ENCODE data around the gene PKP2. TPM values are rescaled to one million over a fixed set of nuclear protein-coding genes. Genes with fewer than 3 reads are reported as not detected.
"Not testable (repeated sequence)": the region's sequence is repeated elsewhere in the genome, so short reads cannot be mapped to it uniquely, and the experiment has no call there.

PKP2 gene
- total and polyA plus RNA-seq, 2 donors = 1.4 to 9.7 TPM

DNA sequence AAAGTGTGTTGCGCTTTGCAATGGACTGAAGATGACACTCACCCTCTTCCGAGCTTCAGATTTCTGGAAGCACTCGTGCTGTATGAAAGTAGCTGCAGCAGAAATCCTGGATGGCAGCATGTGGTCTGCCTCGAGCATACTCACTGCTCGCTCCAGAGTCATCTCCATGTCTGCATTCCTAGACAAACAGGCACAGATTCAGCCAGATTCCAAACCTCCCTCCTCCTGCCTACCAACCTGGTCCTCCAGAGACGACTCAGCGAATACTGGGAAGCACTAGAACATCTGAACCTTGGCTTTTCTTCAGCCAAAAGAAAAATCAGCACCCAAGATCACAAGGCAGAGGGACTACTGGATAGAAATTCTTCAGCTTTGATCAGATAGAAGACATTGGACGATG is 27.7 kb downstream of the PKP2 start:
- Histone ChIP-seq H3K27ac (ENCODE audit: low read depth) (no peak overlapping the region), H3K4me1 (ENCODE audit: insufficient read depth) (no peaks in the 10 kb centered on the region), H3K4me3 (ENCODE audit: low read depth, low read length) (no peak overlapping the region), H3K36me3 (ENCODE audit: insufficient read depth) (no peaks in the 10 kb centered on the region)
- WGBS = 90% methylated on average over 8 of the region's 8 CpGs
- DNase-seq (ENCODE audit: extremely low spot score) = no peak

DNA sequence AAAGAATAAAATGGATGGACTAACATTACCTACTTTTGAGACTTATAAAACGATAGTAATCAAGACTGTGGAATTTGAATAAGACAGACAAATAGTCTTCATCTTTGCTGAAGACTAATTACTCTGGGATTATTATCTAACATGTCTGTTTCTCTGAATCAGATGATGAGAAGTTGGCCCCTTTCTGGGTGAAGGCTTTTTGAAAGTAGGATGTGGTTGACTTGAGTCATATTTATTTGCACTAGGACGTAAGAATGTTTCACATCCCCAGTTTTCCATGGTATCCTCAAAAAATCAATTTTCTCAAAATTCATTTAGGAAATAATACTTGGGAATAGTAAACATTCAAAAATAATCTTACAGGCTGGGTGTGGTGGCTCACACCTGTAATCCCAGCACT is 31.8 kb downstream of the PKP2 start:
- Histone ChIP-seq H3K4me3 (ENCODE audit: low read depth, low read length) (no peak overlapping the region), H3K4me1 (ENCODE audit: insufficient read depth) (no peaks in the 10 kb centered on the region), H3K27ac (ENCODE audit: low read depth) (no peak overlapping the region), H3K36me3 (ENCODE audit: insufficient read depth) (no peaks in the 10 kb centered on the region)
- 88% methylated on average over 2 of the region's 2 CpGs for WGBS
- no peak for DNase-seq (ENCODE audit: extremely low spot score)

DNA sequence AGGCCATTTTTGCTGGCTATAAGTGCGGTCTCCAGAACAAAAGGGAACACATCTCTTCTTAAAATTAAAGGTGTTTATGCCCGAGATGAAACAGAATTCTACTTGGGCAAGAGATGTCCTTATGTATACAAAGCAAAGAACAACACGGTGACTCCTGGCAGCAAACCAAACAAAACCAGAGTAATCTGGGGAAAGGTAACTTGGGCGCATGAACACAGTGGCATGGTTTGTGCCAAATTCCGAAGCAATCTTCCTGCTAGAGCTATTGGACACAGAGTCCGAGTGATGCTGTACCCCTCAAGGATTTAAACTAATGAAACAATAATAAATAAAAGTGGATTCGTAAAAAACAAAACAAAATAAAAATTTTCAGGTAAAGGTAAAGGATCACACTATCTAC is 33.4 kb downstream of the PKP2 start:
- H3K4me3 ChIP-seq (ENCODE audit: low read depth, low read length) = no peak overlapping the region
- H3K36me3 ChIP-seq (ENCODE audit: insufficient read depth) = no peaks in the 10 kb centered on the region
- 77% methylated on average over 7 of the region's 7 CpGs for WGBS
- DNase-seq (ENCODE audit: extremely low spot score) = no peak
- H3K4me1 ChIP-seq (ENCODE audit: insufficient read depth) = no peaks in the 10 kb centered on the region
- H3K27ac ChIP-seq (ENCODE audit: low read depth) = no peak overlapping the region

DNA sequence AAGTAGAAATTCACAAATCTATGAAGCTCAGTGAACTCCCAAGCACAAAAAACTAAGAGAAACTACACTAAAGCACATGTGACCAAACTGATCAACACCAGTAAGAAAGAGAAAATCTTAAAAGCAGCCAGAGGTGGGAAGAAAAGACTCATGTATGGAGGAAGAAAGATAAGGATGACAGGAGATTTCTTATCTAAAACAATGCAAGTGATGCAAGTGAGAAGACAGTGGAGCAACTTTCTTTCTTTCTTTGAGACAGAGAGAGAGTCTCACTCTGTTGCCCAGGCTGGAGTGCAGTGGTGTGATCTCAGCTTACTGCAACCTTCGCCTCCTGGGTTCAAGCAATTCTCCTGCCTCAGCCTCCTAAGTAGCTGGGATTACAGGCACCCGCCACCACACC is 34.9 kb downstream of the PKP2 start:
- not testable (repeated sequence) for H3K4me3 ChIP-seq (ENCODE audit: low read depth, low read length); H3K27ac ChIP-seq (ENCODE audit: low read depth); H3K36me3 ChIP-seq (ENCODE audit: insufficient read depth); DNase-seq (ENCODE audit: extremely low spot score); H3K4me1 ChIP-seq (ENCODE audit: insufficient read depth)
- WGBS = 94% methylated on average over 2 of the region's 2 CpGs

DNA sequence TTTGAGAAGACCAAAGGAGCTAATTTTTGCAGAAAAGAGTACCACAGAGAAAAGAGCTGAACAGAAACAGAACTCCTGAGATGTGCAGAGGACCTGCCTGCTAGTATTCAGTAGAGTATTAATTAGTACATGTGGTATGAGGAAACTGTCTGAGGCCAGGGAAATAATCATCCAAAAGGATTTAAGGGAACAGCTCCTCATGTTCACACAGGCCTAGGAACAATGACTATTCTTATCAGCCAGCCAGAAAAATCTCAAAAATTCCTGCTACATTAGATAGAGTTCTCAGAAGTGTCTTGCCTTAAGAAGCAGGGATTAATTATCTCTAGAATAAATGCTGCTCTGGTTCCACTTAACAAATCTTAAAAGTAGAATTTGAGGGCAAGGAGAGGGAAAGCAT is 36.4 kb downstream of the PKP2 start:
- no peaks in the 10 kb centered on the region for H3K36me3 ChIP-seq (ENCODE audit: insufficient read depth)
- DNase-seq (ENCODE audit: extremely low spot score) = no peak
- H3K27ac ChIP-seq (ENCODE audit: low read depth) = no peak overlapping the region
- H3K4me3 ChIP-seq (ENCODE audit: low read depth, low read length) = no peak overlapping the region
- H3K4me1 ChIP-seq (ENCODE audit: insufficient read depth) = no peaks in the 10 kb centered on the region

DNA sequence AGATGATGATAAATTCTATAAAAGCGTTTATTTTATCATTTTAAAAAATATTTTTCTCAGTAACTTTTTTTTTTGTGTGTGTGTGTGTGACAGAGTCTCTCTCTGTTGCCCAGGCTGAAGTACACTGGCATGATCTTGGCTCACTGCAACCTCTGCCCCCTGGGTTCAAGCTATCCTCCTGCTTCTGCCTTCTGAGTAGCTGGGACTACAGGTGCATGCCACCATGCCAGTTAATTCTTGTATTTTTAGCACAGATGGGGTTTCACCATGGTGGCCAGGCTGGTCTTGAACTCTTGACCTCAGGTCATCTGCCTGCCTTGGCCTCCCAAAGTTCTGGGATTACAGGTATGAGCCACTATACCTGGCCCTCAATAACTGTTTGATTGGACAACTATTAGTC is 37.2 kb downstream of the PKP2 start:
- Histone ChIP-seq H3K27ac (ENCODE audit: low read depth) (no peak overlapping the region), H3K36me3 (ENCODE audit: insufficient read depth) (no peaks in the 10 kb centered on the region), H3K4me3 (ENCODE audit: low read depth, low read length) (no peak overlapping the region), H3K4me1 (ENCODE audit: insufficient read depth) (no peaks in the 10 kb centered on the region)
- WGBS = 51% methylated on average over 1 of the region's 1 CpG
- DNase-seq (ENCODE audit: extremely low spot score) = no peak

DNA sequence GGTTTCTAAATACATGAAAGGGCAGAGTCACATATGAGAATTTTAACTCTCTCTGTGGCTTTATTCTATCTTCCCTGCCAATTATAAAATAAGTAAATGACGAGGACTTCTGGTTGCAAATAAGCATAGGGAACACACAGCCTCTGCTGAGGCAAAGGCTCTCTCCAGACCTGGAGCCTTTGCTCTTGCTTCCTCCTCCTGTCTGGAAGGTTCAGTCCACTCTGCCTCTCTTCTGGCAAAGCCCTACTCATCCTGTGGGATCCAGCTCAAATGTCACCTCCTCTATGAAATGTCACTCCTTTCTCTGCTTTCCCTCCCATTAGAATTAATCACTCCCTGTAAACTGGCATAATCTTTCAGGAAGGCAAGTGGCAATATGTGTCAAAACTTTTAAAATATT is 41.9 kb downstream of the PKP2 start:
- Histone ChIP-seq H3K27ac (ENCODE audit: low read depth) (no peak overlapping the region), H3K4me3 (ENCODE audit: low read depth, low read length) (no peak overlapping the region), H3K36me3 (ENCODE audit: insufficient read depth) (no peaks in the 10 kb centered on the region), H3K4me1 (ENCODE audit: insufficient read depth) (no peaks in the 10 kb centered on the region)
- WGBS = 81% methylated on average over 1 of the region's 1 CpG
- DNase-seq (ENCODE audit: extremely low spot score) = no peak

DNA sequence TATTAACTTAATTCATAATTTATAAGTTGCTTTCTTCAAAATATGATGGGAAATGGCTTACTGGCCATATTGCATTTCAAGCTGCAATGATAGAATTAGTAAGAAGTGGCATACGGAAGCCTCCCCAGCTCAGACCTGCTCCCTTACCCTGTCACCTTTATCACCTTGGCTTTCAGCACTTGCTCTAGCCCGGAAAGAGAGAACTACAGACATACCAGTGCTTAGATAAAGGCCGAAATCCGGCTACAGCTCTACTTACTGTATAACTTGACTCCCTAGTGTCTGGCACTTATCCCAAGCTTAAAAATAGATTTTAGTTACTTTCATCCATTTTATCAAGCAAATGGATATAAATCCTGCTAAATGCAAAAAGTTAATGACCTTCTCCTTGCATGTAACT is 42.5 kb downstream of the PKP2 start:
- H3K27ac ChIP-seq (ENCODE audit: low read depth) = no peak overlapping the region
- no peaks in the 10 kb centered on the region for H3K36me3 ChIP-seq (ENCODE audit: insufficient read depth)
- 38% methylated on average over 4 of the region's 4 CpGs for WGBS
- no peak overlapping the region for H3K4me3 ChIP-seq (ENCODE audit: low read depth, low read length)
- DNase-seq (ENCODE audit: extremely low spot score) = no peak
- no peaks in the 10 kb centered on the region for H3K4me1 ChIP-seq (ENCODE audit: insufficient read depth)

DNA sequence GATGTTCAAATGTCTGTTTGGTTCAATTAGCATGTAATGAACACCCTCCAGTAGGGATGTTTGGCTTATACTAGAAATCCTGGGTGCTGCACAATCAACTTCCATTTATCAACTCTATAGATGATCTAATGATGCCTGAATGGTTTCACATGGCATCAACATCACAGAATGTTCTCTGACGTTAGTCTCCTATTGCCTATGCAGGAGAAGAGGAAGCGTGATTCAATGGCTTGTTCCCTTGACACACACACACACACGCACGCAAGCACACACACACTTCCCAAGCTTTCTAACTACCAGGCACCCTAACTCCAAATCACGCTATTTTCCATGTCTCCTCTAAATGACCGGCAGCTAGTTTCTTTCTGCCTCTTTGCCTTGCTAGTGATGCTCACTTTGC is 49.3 kb downstream of the PKP2 start:
- H3K36me3 ChIP-seq (ENCODE audit: insufficient read depth) = no peaks in the 10 kb centered on the region
- no peak overlapping the region for H3K4me3 ChIP-seq (ENCODE audit: low read depth, low read length)
- H3K4me1 ChIP-seq (ENCODE audit: insufficient read depth) = no peaks in the 10 kb centered on the region
- no peak overlapping the region for H3K27ac ChIP-seq (ENCODE audit: low read depth)
- WGBS = 85% methylated on average over 6 of the region's 6 CpGs
- DNase-seq (ENCODE audit: extremely low spot score) = no peak

DNA sequence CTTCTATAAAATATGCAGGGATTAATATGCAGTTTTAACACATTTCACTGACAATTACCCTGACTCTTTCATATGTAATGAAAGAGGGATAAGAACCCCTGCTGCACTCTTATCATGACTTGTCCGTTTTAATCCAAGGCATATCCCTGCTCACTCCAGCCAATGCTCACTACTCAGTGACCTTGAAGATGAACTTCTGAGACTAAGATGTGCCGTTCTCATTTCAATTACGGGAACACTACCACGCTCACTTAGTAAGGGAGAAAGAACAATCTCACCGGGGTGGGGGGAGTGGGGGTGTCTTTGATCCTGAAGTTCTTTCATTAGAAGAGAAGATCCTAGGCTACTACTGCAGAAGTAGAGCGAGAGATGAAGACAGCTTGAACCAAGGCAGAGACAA is 50.5 kb downstream of the PKP2 start:
- Histone ChIP-seq H3K4me3 (ENCODE audit: low read depth, low read length) (no peak overlapping the region), H3K27ac (ENCODE audit: low read depth) (no peak overlapping the region), H3K4me1 (ENCODE audit: insufficient read depth) (no peaks in the 10 kb centered on the region), H3K36me3 (ENCODE audit: insufficient read depth) (no peaks in the 10 kb centered on the region)
- DNase-seq (ENCODE audit: extremely low spot score) = no peak
- WGBS = 75% methylated on average over 6 of the region's 6 CpGs

DNA sequence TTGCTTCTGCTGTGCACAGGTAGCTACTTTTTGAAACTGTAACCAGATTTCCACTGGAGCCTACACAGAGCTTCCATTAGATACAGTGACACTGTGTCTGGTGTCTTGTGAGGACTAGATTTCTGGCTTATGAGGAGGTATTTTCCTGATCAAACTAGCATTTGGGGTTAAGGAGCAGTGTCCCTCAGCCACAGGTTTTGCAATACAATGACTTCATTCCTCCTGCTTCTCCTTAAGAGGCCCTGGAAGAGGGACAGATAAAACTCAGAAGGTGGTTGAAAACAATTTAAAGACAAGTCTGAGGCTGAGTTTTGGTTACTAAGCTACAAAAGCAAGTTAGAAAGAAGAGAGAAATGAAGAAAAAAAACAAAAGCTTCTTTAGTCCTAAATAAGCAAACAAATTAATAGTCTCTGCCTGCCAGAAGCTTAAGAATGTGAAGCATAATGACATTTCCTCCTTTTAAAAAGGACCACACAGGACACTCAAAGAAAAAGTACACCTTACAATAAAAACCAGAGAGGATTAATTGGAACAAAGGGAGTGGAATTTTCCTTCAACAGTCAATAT is 53.0 kb downstream of the PKP2 start:
- Histone ChIP-seq H3K27ac (ENCODE audit: low read depth) (no peak overlapping the region), H3K4me3 (ENCODE audit: low read depth, low read length) (no peak overlapping the region), H3K36me3 (ENCODE audit: insufficient read depth) (no peaks in the 10 kb centered on the region), H3K4me1 (ENCODE audit: insufficient read depth) (no peaks in the 10 kb centered on the region)
- no peak for DNase-seq (ENCODE audit: extremely low spot score)

DNA sequence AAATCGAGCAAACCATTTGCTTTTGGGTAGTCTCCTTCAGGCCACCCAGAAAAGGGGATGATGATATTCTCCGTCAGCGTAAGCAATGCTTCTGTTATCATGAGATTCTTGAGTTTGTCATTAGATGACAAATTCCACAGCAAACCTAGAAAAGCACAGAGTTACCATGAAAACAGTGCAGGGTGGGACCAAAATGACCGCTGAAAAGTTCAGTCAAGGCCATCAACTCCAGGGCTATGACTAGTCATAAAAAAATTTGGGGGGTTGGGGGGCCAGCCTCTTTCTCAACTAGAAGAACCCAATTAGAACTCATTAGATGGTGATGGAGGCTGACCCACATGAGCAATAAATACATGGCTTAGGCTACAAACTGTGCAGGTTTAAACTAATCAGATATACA is 55.5 kb downstream of the PKP2 start:
- H3K36me3 ChIP-seq (ENCODE audit: insufficient read depth) = no peaks in the 10 kb centered on the region
- WGBS = 79% methylated on average over 4 of the region's 4 CpGs

DNA sequence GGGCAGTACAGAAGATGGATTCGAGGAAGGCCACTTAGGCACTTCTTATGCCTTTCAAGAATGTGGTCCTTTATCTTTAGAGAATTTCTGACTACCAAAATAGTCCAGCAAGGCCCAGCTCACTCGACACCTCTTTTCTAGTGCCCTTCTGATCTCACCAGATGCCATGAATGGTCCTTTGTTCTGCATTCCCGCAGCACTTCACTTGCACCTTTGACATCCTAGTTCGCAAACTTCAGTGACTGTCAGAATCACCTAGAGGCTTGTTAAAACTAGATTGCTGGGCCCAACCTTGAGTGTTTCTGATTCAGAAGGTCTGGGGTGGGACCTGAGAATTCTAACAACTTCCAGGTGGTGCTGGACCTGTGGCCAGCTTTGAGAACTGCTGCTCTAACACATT is 56.7 kb downstream of the PKP2 start:
- 64% methylated on average over 4 of the region's 4 CpGs for WGBS
- Histone ChIP-seq H3K27ac (ENCODE audit: low read depth) (no peak overlapping the region), H3K36me3 (ENCODE audit: insufficient read depth) (no peaks in the 10 kb centered on the region), H3K4me1 (ENCODE audit: insufficient read depth) (no peaks in the 10 kb centered on the region), H3K4me3 (ENCODE audit: low read depth, low read length) (no peak overlapping the region)
- no peak for DNase-seq (ENCODE audit: extremely low spot score)

More for the DNA sequence above, 55.5 kb downstream of the PKP2 start:
- Histone ChIP-seq H3K27ac (ENCODE audit: low read depth) (no peak overlapping the region), H3K4me3 (ENCODE audit: low read depth, low read length) (no peak overlapping the region), H3K4me1 (ENCODE audit: insufficient read depth) (no peaks in the 10 kb centered on the region)
- no peak for DNase-seq (ENCODE audit: extremely low spot score)

DNA sequence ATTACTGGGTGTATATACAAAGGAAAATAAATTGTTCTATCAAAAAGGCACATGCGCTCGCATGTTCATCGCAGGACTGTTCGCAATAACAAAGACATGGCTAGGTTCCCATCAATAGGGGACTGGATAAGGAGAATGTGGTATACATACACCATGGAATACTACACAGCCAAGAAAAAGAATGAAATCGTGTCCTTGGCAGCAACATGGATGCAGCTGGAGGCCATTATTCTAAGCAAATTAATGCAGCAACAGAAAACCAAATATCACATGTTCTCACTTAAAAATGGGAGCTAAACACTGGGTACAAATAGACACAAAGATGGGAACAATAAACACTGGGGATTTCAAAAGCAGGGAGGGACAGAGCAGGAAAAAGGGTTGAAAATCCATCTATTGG is 58.6 kb downstream of the PKP2 start:
- DNase-seq (ENCODE audit: extremely low spot score) = no peak
- H3K4me1 ChIP-seq (ENCODE audit: insufficient read depth) = no peaks in the 10 kb centered on the region
- no peak overlapping the region for H3K4me3 ChIP-seq (ENCODE audit: low read depth, low read length)
- no peaks in the 10 kb centered on the region for H3K36me3 ChIP-seq (ENCODE audit: insufficient read depth)
- no peak overlapping the region for H3K27ac ChIP-seq (ENCODE audit: low read depth)
- WGBS = 98% methylated on average over 5 of the region's 5 CpGs

DNA sequence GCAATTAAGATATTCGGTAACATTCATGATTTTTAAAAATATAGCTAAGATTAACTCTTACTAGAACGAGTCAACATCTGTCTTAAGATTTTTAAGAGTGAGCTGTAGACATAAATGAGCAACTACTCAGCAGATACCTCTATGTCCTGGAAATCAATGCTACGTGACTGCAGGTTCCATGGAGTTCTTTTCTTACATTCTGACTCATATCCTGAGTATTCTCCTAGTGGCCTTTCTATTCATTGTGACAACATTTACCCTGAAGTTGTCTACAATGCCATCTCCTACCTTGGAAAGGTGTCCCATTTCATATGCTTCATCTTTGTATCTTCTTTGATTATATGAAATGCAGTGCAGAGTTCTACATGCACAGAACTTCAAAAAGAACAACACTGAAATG is 59.9 kb downstream of the PKP2 start:
- no peaks in the 10 kb centered on the region for H3K36me3 ChIP-seq (ENCODE audit: insufficient read depth)
- no peak for DNase-seq (ENCODE audit: extremely low spot score)
- no peak overlapping the region for H3K4me3 ChIP-seq (ENCODE audit: low read depth, low read length)
- no peak overlapping the region for H3K27ac ChIP-seq (ENCODE audit: low read depth)
- no peaks in the 10 kb centered on the region for H3K4me1 ChIP-seq (ENCODE audit: insufficient read depth)
- 76% methylated on average over 3 of the region's 3 CpGs for WGBS

Data from urinary bladder (tissue), 4 donors.